ENCODE data around the gene TBX21.

- TF ChIP-seq, protein P1, sequence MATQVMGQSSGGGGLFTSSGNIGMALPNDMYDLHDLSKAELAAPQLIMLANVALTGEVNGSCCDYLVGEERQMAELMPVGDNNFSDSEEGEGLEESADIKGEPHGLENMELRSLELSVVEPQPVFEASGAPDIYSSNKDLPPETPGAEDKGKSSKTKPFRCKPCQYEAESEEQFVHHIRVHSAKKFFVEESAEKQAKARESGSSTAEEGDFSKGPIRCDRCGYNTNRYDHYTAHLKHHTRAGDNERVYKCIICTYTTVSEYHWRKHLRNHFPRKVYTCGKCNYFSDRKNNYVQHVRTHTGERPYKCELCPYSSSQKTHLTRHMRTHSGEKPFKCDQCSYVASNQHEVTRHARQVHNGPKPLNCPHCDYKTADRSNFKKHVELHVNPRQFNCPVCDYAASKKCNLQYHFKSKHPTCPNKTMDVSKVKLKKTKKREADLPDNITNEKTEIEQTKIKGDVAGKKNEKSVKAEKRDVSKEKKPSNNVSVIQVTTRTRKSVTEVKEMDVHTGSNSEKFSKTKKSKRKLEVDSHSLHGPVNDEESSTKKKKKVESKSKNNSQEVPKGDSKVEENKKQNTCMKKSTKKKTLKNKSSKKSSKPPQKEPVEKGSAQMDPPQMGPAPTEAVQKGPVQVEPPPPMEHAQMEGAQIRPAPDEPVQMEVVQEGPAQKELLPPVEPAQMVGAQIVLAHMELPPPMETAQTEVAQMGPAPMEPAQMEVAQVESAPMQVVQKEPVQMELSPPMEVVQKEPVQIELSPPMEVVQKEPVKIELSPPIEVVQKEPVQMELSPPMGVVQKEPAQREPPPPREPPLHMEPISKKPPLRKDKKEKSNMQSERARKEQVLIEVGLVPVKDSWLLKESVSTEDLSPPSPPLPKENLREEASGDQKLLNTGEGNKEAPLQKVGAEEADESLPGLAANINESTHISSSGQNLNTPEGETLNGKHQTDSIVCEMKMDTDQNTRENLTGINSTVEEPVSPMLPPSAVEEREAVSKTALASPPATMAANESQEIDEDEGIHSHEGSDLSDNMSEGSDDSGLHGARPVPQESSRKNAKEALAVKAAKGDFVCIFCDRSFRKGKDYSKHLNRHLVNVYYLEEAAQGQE (IDR thresholded peaks at IDR 0.05; ENCODE audit: low read depth) = no peak
- TF ChIP-seq EGR1 (IDR thresholded peaks at IDR 0.05) (no peak), MAX (IDR thresholded peaks at IDR 0.05) (no peak), CREB1 (IDR thresholded peaks at IDR 0.05; ENCODE audit: low read depth) (no peak), EP300 (IDR thresholded peaks at IDR 0.05; ENCODE audit: borderline replicate concordance) (no peak), RAD21 (IDR thresholded peaks at IDR 0.05; ENCODE audit: low read depth) (no peak), FOXM1 (IDR thresholded peaks at IDR 0.05; ENCODE audit: borderline replicate concordance, low read depth) (no peak), TCF12 (IDR thresholded peaks at IDR 0.05; ENCODE audit: low read depth) (no peak), CEBPB (IDR thresholded peaks at IDR 0.05) (no peak), YY1 (IDR thresholded peaks at IDR 0.05; ENCODE audit: low read depth) (no peak), TAF1 (IDR thresholded peaks at IDR 0.05; ENCODE audit: low read depth) (no peak), TEAD4 (IDR thresholded peaks at IDR 0.05) (no peak), ZBTB7A (IDR thresholded peaks at IDR 0.05; ENCODE audit: low read depth) (no peak)
These were observed 8.3 kb upstream of the TBX21 start for GRCh38 chr17:47724705-47725104.
